Left cardiac atrium (tissue), 4 donors: Measurements from ENCODE around the gene ENOX1. TPM values are rescaled to one million over a fixed set of nuclear protein-coding genes. Genes with fewer than 3 reads are reported as not detected.

Experiments used
- ATAC-seq, 2 donors: fragments of 200-7000 bp; cut with Tn5 transposase; one replicate each; pipeline ENCODE4 v1.9.1; 2020; ENCODE audit warnings: mild to moderate bottlenecking in 2 of 2, moderate library complexity in 2 of 2
- DNase-seq: peaks from one replicate; pipeline ENCODE4 v3.0.0-alpha.2; 2020
- intact Hi-C, 2 donors: fragments of 100-400 bp; cut with DNase I; formaldehyde crosslinking; loops; one replicate each; pipeline versions ENCODE4 v1.14.1 to v1.15.1; 2022 to 2023
- total RNA-seq, 2 donors: library from RNA; stranded (reverse); fragmentation: NEBNext Ultra II Directional; extraction: Animal tissue kit (Norgen Biotek cat#: 25700); gene quantifications; one replicate each; pipeline ENCODE4 v1.2.1, GENCODE V29; 2021
- donor health status: DM: no; HTN: yes; CAD: no.
- donor health status: DM: no; HTN: yes; CAD: no; lungs with severe emphysema.
- donor health status: DM: yes; HTN: yes; CAD: no.
- donor health status: Dilated cardiomyopathy.

Gene ENOX1
- total RNA-seq, 2 donors from 2014 or later, result 1.7 to 2.0 TPM

DNA sequence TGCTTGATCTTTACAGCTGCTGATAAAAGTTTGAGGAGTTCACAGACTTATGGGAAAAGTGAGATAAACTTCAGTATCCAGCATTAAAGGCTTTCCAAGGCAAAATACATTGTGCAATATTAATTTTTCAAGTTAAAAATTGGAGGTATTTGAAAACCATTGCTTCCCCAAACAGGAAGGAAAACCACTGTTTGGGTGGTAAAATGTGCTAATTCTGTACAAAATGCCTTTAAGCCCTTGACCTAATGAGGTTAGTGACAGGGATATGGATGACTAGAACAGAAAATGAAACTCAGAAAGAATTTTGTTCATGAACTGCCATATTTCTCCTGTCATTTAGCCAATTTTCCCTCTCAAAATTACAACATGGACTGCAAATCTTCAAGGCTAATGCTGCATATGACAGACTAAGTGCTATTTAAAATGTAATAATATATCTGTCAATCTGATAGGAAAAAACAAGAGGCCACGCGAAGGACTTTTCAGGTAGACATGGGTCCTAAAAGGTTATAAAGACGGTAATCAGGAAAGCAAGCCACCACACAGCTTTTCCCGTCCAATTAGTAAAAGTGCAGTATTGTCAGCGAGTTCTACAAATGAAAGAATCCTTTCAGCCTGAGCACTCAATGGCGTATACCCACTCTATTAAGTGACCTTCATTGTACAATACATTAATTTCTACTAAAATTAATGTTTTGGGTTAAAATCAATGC is 212.8 kb downstream of the ENOX1 start:
- intact Hi-C loops, result no loop called here
- ATAC-seq, result no peak

DNA sequence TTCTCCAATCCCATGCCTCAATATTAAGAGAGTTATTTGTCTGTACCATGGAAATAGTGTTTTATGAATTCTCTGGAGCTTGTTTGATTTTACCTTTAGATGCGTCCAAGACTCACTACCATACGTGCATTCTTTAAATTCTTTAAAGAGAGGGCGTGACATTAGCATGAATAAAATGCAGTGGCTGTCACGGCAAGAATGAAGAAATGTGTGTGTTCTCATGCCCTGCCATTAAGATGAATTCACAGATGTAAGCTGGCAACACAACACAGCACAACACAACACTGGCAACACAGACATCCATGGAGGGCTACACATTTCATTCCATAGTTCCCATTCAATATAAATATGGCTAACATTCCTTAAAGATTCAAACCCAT is 213.4 kb downstream of the ENOX1 start:
- ATAC-seq (no peak), DNase-seq (no peak)
- intact Hi-C loops, result no loop called here

More for the DNA sequence above, 212.8 kb downstream of the ENOX1 start:
- no peak for DNase-seq

GRCh38 chr13:43572656-43573360 is 214.0 kb downstream of the ENOX1 start:
- DNase-seq (no peak), ATAC-seq (no peak)
- intact Hi-C loops, result no loop called here

- DNase-seq, result no peak
- intact Hi-C loops, result no loop called here
Observed at GRCh38 chr13:43569658-43570057, 217.1 kb downstream of the ENOX1 start.

GRCh38 chr13:43567608-43568007 is 219.2 kb downstream of the ENOX1 start:
- intact Hi-C loops, result no loop called here
- ATAC-seq (no peak), DNase-seq (no peak)

More at GRCh38 chr13:43569658-43570057, 217.1 kb downstream of the ENOX1 start:
- ATAC-seq, result no peak

DNA sequence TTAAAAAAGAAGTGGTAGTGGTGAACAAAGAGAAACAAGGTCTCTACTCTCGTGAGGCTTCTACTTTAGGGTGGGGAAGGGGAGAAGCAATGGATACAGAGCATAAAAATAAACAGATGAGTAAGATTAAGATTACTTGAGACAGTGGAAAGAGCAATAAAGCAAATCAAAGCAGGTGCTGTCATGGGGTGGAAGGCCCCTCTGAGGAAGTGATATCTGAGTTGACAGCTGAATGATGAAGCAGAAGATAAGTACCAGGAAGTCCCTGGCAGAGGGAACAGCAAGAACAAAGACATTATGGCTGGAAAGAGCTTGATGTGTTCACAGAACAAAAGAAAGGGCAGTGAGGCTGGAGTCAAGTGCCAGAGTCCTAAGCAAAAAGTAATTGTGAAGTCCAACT is 221.8 kb downstream of the ENOX1 start:
- ATAC-seq, result no peak

DNA sequence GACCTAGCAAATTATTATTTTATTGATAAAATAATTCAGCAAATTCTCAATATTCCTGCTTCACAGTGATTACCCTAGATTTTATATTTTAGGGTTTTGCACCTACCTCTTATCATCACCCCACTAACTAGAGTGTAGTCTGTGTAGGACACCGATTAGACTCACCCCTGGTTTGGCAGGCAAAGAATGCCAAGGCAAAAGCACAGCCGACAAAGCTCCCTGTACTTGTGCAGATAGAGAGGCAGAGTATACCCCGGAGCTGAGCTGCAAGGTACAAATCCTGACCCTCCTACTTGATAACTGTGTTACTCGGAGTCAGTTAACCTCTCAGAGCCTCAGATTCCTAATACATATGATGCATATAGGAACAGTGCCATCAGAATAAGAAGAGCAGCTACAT is 225.7 kb downstream of the ENOX1 start:
- intact Hi-C loops, result no loop called here
- no peak for ATAC-seq
- DNase-seq, result no peak

More for the DNA sequence above, 221.8 kb downstream of the ENOX1 start:
- DNase-seq, result no peak
- intact Hi-C loops, result no loop called here

- peak in 1 of 2 donors; percentile 62 for ATAC-seq
- no peak for DNase-seq
- intact Hi-C loops, result loop anchor here in 1 of 2 donors (10.0 kb wide), 1 partner anchor 216 kb away; no protein-coding TSS in a partner anchor
Observed at GRCh38 chr13:43558939-43559338, 227.8 kb downstream of the ENOX1 start.

DNA sequence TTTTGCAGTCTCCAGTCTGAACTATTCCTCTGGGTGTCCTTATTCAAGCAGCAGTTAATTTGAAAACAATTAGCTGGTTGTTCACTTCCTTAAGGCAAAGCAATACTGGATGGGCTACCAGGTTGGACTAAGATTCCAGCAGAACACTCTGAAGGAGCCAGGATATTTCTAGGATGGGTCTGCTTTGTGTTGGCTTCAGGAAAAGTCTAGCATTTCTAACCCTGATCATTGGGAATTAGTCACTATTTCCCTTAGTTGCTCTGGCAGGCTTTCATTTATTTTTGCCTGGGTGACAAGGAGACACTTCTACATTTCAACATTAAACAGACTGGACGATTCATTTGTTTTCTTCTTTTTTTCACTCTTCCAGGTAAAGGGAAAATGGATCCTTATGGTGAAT is 228.4 kb downstream of the ENOX1 start:
- ATAC-seq, result peak in 1 of 2 donors; percentile 68
- intact Hi-C loops, result loop anchor here in 1 of 2 donors (10.0 kb wide), 1 partner anchor 216 kb away; no protein-coding TSS in a partner anchor
- DNase-seq, result no peak

GRCh38 chr13:43555667-43556066 is 231.1 kb downstream of the ENOX1 start:
- intact Hi-C loops, result loop anchor here in 1 of 2 donors (10.0 kb wide), 1 partner anchor 219 kb away; no protein-coding TSS in a partner anchor
- no peak for ATAC-seq
- no peak for DNase-seq

DNA sequence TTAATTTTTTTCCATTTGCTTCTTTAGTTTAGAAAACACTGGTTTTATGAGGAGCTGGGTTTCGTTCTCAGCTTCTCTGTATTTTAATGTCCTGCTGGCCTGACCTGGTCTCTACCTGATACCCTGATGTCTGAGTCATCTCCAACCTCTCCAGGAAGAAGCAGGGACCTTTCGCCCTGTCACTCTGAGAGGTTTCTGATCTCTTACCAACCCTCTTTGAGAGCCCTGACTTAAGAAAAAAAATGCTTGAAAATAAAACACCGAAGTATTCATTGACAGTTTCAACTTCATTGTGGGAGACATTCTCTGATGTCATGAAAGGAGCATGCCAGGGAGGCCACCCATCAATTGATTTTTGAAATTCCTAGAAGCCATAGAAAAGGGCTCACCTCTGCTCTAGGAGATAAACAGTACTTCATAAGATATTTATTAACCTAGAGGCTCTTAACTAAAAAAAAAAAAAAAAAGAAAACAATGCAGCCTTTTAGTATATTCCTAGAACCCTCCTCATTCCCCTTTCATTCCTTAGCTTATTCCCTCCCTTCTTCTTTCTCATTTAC is 234.8 kb downstream of the ENOX1 start:
- ATAC-seq, result no peak
- intact Hi-C loops, result loop anchor here in 1 of 2 donors (10.0 kb wide), 1 partner anchor 223 kb away; no protein-coding TSS in a partner anchor
- DNase-seq, result no peak

DNA sequence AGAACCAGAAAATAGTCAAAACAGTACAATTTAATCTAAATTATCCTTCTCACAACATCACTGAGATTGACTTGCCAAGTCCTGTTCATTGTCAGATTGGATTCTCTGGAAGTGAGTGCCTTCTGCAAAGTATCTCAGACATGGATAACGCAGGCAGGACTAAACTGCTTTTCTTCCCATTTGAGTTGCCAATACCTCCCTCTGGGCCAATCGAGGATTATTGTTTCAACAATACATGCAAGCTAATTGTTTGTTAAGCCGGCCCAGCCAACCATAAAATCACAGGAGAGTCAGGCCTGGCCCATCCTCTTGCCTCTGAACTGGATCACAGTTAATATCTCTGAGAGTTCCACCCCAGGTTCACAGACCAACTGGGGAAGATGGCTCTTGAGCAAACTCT is 240.0 kb downstream of the ENOX1 start:
- no peak for ATAC-seq
- DNase-seq, result no peak
- intact Hi-C loops, result no loop called here

DNA sequence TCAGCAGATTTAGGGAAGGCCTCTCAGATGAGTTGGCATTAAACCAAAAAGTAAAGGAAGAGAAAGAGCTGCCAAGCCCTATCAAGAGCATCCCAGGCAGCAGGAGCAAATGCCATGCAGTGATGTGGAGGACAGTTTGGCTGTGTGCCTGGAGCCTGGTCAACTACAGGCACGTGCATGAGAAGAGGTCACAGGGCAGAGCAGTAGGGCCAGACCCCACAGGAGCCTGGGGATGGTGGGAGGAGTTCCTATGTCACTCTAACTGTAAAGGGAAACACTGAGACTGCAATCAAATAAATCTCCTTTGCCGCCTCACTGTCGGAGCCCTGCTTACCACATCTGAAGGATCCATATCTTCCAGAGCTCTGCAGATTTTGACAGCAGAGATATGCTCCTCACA is 240.5 kb downstream of the ENOX1 start:
- intact Hi-C loops, result no loop called here
- peak; percentile 66 to 71 for ATAC-seq
- peak; percentile 62 for DNase-seq

- ATAC-seq, result peak; percentile 70 to 84
- intact Hi-C loops, result no loop called here
- DNase-seq, result peak; percentile 20
Observed at GRCh38 chr13:43545317-43545874, 241.4 kb downstream of the ENOX1 start.

GRCh38 chr13:43544631-43545030 is 242.1 kb downstream of the ENOX1 start:
- intact Hi-C loops, result no loop called here
- ATAC-seq (peak in 1 of 2 donors; percentile 24), DNase-seq (no peak)

GRCh38 chr13:43544011-43544410 is 242.8 kb downstream of the ENOX1 start:
- no peak for DNase-seq
- intact Hi-C loops, result no loop called here
- peak in 1 of 2 donors; percentile 64 for ATAC-seq

DNA sequence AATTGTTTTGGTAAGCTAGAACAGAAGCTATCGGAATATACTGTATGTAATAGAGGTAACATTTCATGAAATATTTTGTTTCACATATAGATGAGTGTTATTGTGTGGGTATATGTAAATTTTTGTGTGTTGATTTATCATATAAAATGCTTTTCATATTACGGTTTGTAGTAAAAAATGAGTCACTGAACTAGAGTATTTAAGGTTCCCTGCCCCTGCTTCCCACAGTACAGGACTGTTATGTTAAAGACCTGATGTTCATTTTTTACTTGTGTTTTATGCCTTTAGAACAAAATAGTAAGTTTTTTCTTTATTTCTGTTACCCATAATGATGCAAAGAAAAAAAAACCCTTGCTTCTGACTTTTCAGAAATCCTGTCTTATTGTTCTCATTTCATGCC is 243.4 kb downstream of the ENOX1 start:
- intact Hi-C loops, result no loop called here
- no peak for DNase-seq
- no peak for ATAC-seq

DNA sequence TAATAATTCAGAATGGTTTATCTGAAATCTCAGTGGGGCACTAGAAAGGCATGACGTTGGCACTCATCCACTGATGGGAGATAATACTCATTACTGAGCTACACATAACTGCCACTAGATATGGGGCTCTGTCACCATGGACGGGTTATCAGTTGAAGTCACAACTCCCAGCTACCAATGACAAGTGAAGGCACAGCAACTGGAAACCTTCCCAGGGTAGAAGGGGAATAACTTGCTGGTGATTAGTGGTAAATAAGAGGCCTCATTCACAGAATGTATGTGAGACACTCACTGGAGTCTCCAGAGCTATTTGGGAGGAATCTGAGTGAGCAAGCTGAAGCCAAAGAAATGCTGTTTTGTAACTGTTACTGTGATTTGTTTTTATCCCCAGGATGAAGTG is 249.6 kb downstream of the ENOX1 start:
- ATAC-seq (peak; percentile 55 to 73), DNase-seq (no peak)
- intact Hi-C loops, result no loop called here

DNA sequence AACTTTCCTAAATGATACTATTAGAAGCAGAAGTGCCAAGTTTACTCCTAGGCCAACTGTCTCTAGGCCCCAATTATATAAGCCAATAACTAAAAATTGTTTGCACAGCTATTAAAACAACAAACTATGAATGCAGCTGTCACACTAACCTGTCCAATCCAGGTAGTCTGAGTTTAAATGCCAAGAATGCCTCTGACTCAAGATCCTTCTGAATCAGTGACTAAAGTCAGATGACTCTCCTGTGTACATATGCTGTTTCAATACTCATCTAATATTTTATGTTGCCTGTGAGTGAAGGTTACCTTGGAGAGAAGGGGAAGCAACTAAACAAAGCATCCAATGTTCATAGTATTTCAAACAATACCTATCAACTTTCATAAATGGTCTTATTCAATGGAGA is 257.0 kb downstream of the ENOX1 start:
- no peak for ATAC-seq
- intact Hi-C loops, result no loop called here
- DNase-seq, result no peak

DNA sequence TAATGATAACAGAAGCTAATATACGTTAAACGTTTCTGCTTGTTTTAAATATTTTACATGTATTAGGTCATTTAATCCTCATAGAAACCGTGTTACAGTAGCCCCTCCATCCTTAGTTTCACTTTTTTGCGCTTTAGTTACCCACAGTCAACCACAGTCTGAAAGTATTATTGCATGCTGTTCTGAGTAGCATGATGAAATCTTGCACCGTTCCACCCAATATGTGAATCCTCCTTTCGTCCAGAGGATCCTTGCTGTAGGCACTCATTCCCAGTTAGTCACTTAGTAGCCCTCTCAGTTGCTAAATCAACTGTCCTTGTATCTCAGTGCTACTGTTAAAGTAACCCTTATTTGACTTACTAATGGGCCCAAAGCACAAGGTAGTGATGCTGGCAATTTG is 257.8 kb downstream of the ENOX1 start:
- ATAC-seq (no peak), DNase-seq (no peak)
- intact Hi-C loops, result no loop called here
